ENCODE measurements around the gene FLNC. TPM values are rescaled to one million over a fixed set of nuclear protein-coding genes. Genes with fewer than 3 reads are reported as not detected.

Gene FLNC
- total and polyA plus RNA-seq, 2 of the 13 experiments (the other 11 are each of a cell fraction or from before 2014, with no cell fraction given): 0.02 TPM; not detected in 1

- Histone ChIP-seq H3K27me3 (ENCODE audit: control insufficient read depth in 1 of 2, insufficient read depth in 2 of 2, low read length in 2 of 2) (peaks cover 1 to 26% of the 10 kb centered on the region in 2 experiments; a peak in 4 of 5 replicates), H4K20me1 (ENCODE audit: insufficient read depth, low read length) (no peaks in the 10 kb centered on the region), H3K4me3 (replicated peaks in 1 of 3; ENCODE audit: insufficient read depth in 1 of 3, low read depth in 2 of 3, low read length in 3 of 3) (no peak overlapping the region), H3K4me1 (ENCODE audit: insufficient read depth, low read length) (peaks cover 25% of the 10 kb centered on the region), H2AFZ (ENCODE audit: low read length) (no peak overlapping the region), H3K9me3 (ENCODE audit: low read length) (no peaks in the 10 kb centered on the region), H3K27ac (ENCODE audit: extremely low read length, insufficient read depth, low read length) (no peak overlapping the region), H3K79me2 (ENCODE audit: insufficient read depth, low read length) (no peaks in the 10 kb centered on the region), H3K9ac (ENCODE audit: insufficient read depth, low read depth, low read length) (no peak overlapping the region), H3K36me3 (replicated peaks in 1 of 2; ENCODE audit: control insufficient read depth in 1 of 2, insufficient read depth in 2 of 2, low read length in 2 of 2) (no peaks in the 10 kb centered on the region), H3K4me2 (ENCODE audit: low read depth, low read length) (no peak overlapping the region)
- no peak for TF ChIP-seq KDM6A (CRISPR knock-in tag; IDR thresholded peaks at IDR 0.05; ENCODE audit: low read depth)
- TF ChIP-seq ZNF468 (CRISPR knock-in tag; IDR thresholded peaks at IDR 0.05): no peak
- TF ChIP-seq ZNF567 (CRISPR knock-in tag; IDR thresholded peaks at IDR 0.05; ENCODE audit: borderline replicate concordance): no peak
- TF ChIP-seq ZNF512 (CRISPR knock-in tag; IDR thresholded peaks at IDR 0.05): no peak
- no peak for TF ChIP-seq KDM1A (CRISPR knock-in tag; IDR thresholded peaks at IDR 0.05)
- no peak for TF ChIP-seq NR1H2 (CRISPR knock-in tag; IDR thresholded peaks at IDR 0.05; ENCODE audit: borderline replicate concordance, low read depth)
- no peak for TF ChIP-seq ZNF75D (CRISPR knock-in tag; IDR thresholded peaks at IDR 0.05; ENCODE audit: borderline replicate concordance)
- no peak for TF ChIP-seq POLR2AphosphoS5 (IDR thresholded peaks at IDR 0.05; ENCODE audit: low read depth, low read length)
- no peak for TF ChIP-seq DMAP1 (CRISPR knock-in tag; IDR thresholded peaks at IDR 0.05)
- no peak for TF ChIP-seq SAP130 (CRISPR knock-in tag; IDR thresholded peaks at IDR 0.05; ENCODE audit: low read depth)
- no peak for TF ChIP-seq RELA (CRISPR knock-in tag; IDR thresholded peaks at IDR 0.05)
- TF ChIP-seq FOSL2 (CRISPR knock-in tag; IDR thresholded peaks at IDR 0.05): no peak
- no peak for TF ChIP-seq NR2C2 (CRISPR knock-in tag; IDR thresholded peaks at IDR 0.05; ENCODE audit: borderline replicate concordance)
- TF ChIP-seq RORA (CRISPR knock-in tag; IDR thresholded peaks at IDR 0.05): no peak
- no peak for TF ChIP-seq MXD3 (CRISPR knock-in tag; IDR thresholded peaks at IDR 0.05)
- TF ChIP-seq IKZF4 (CRISPR knock-in tag; IDR thresholded peaks at IDR 0.05; ENCODE audit: borderline replicate concordance, low read depth, not compliant biosample characterization): no peak
- TF ChIP-seq GATAD2A (CRISPR knock-in tag; IDR thresholded peaks at IDR 0.05): no peak
- TF ChIP-seq HNF4G (IDR thresholded peaks at IDR 0.05; ENCODE audit: borderline replicate concordance, low read depth, low read length): no peak
- TF ChIP-seq HNF4G (CRISPR knock-in tag; IDR thresholded peaks at IDR 0.05; ENCODE audit: borderline replicate concordance, low read depth): no peak
- BruUV-seq (replicated peaks): no TSS peak
- CTCF ChIA-PET (ENCODE audit: low intra/inter-chr PET ratio, low total read pairs): no interaction called here
- intact Hi-C loops (cut with micrococcal nuclease; ENCODE audit: unreplicated experiment): no loop called here
- in situ Hi-C loops (cut with HindIII; ENCODE audit: extremely low pct_ligation_motif_present, low pct_unique_long_range_greater_than_20kb): loop anchor here (25.0 kb wide), 1 partner anchor 454 kb away; no protein-coding TSS in a partner anchor
- no peak for DNase-seq (ENCODE audit: low spot score)
- 64% methylated on average over 10 of the region's 41 CpGs for WGBS (ENCODE audit: low lambda C conversion rate)
- POLR2A ChIA-PET: no interaction called here
- ATAC-seq: no peak
- no peak for FAIRE-seq
Observed at GRCh38 chr7:128891110-128891941, 61.1 kb downstream of the FLNC start.
